NCI-H2107 (cell line): ENCODE data around the gene FSTL5.
"Not testable (repeated sequence)": the region's sequence is repeated elsewhere in the genome, so short reads cannot be mapped to it uniquely, and the experiment has no call there.

Experiments
- DNase-seq: peaks from one replicate; lab custom pipeline; 2025; lab: John Stamatoyannopoulos, UW

The FSTL5 gene

DNA sequence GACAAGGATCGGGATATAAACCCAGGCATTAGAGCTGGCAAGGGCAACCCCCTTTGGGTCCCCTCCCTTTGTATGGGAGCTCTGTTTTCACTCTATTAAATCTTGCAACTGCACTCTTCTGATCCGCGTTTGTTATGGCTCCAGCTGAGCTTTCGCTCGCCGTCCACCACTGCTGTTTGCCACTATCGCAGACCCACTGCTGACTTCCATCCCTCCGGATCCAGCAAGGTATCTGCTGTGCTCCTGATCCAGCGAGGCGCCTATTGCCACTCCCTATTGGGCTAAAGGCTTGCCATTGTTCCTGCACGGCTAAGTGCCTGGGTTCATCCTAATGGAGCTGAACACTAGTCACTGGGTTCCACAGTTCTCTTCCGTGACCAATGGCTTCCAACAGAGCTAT is 59.9 kb downstream of the FSTL5 start:
- not testable (repeated sequence) for DNase-seq

DNA sequence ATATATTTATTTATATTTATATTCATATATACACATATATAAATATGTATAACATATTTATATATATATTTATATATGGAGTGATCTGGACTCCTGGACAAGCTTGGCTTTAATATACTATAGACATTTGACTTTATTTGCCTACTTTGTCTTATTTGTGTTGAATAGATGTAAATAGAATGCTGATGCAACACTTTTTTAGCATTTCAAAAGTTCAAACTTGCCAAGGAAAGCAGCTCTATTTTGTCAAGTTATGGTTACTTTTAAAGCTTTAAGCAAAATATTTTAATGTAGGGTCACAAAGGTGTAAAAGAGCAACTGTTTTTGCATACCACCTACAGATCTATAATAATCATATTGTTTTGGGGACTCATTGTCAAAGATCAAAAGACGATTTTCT is 61.1 kb downstream of the FSTL5 start:
- no peak for DNase-seq

DNA sequence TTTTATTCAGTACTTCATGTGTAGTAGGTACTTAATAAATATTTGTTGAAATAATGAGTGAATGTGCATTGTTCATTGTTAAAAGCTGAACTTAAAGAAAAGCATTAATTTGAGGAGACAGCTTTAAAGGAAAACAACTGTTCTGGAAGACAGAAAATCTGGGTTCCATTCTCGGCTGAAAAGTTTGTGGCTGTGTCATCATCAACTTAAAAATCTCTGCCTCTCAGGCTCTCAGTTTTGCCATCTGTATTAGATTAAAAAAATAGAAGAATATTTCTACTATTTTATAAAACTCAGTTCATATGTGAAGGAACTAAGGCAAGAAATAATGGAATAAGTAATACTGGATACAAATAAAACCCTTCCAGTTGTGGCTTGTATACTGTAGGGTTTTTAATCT is 62.5 kb downstream of the FSTL5 start:
- no peak for DNase-seq

DNA sequence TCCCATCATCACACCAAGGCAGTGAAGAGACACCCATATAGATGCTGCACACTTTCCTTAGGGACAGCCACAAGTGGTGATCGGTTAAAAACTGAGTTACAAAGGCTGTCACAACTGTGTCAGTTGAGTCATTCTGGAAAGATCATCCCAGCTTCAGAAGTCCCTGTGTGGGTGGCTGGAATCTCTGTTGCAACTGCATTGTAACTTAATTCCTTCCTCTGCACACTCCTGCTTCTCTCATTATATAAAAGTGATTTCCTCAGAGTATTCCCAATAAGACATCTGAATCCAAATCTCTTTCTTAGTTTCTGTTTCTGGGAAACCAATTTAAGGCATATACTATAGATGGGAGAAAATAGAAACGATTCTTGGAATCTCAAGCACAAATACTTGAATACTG is 88.1 kb downstream of the FSTL5 start:
- no peak for DNase-seq

DNA sequence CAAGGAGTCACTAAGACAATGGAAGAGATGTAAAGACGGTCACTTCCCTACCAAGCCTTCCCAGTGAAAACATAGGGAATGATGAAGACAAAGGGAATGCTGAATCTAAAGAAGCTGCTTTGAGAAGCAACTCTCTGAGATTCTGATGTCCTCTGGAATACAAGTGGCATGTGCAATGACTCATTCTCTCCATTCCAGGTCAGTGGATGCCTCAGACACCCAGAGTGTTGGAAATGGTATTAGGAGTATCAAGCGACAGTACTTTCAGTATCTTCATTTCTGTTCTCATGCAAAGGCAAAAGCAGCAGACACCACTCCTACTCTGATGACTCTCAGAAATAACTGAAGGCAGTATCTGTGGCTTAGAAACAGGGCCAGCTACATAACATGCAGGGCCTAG is 102.6 kb downstream of the FSTL5 start:
- no peak for DNase-seq

DNA sequence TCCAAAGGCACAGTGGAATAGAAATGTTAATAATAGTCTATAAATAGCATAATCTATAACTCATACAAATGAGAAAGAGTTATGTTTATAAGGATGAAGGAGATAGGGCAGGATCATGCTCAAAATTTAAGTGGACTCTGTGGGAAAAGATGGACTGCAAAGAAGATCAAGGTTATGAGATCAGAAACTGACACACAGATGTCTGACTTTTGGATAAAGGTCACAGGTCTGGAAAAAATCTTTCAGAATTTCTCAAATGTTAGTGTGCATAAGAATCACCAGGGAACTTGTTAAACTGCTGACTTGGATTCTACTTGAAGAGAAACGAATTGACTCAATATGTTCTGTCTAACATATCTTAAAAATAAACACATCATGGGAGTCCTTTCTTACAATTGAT is 104.1 kb downstream of the FSTL5 start:
- no peak for DNase-seq

DNA sequence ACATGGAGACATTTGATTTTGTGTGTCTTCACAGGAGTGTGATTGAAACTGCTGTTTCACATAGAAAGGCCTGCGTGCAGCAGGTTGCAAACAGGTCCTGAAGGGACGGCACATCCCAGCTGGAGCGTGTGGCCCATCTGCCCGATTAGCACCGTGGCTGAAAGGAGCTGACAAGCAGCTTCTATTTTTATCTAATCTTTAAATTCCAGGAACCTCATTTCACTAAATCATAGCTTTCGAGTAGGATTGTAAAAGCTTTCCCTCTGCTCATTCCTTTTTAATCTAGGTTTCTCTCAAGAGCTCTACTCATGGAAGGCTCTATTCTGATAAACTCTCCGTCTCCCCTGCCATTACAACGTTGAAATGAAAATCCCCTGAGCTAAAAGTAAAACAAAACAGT is 106.8 kb downstream of the FSTL5 start:
- DNase-seq: no peak

DNA sequence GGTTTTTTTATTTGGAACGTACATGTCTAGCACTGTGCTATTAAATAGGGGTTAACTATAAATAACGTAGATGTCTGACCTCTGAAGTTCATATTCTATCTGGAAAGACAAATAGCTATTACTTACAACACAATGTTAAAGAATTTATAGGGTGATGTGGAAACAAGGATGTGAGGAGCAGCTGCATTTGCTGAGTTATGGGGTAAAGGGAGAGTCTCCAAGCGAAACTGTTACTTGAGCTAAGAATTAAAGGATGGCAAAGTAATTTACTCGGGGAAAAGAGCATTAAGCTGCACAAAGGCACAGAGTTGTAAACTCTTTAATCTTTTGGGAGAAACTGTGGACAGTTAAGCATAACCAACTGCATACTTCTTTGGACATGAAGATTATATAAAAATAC is 117.7 kb downstream of the FSTL5 start:
- no peak for DNase-seq

DNA sequence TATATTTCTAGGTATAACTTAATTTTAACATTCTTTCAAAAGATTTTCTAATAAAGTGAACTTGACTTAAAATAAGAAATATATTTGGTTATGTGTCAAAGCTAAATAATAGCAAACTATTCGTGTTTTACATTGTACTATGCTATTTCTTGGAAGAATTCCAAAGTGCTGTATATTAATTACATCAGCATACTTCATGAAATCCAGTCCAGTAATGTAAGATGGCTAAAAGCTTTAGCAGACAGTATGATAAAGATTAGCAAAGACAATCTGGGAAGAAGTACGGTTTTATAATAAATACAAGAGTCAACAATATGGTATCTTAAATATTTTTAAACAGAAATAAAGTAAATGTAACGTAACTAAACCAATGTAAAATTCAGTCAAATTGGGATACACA is 125.7 kb downstream of the FSTL5 start:
- no peak for DNase-seq

DNA sequence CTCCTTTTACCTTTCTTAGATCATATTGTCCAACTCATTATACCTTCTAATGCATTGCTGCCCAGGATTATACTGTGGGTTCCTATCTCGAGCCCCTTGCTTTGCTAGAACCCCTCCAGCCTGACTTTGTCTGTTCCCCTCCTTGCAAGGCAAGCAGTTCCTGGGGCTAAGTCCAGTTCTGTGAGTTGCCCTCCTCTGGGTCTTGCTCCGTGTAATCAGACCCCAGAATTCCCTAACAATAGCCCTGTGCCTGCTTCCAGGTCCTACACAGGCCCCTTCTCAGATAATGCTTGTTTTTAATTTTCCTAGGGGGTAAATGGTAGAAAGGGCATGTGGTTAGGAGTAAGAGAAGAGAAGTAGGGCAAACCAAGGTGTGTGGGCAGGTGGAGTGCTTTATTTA is 145.9 kb downstream of the FSTL5 start:
- DNase-seq: no peak

DNA sequence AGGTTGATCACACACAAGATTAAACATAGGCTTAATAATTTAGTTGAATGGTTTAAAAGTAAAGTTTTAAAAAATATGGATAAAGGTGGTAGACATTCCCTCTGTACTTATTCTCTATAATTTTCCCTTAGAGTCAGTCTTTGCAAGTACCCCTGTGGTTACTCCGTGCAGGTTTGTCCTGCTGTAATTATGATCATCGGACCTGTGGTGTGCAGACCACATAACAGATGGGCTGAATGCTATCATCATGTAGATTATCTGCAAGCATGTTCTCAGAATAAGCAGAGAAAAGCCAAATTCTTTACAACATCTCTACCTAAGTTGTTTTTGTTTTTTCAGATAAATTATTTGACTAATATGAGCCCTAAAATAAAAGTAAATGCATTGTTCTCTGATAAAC is 146.8 kb downstream of the FSTL5 start:
- no peak for DNase-seq

DNA sequence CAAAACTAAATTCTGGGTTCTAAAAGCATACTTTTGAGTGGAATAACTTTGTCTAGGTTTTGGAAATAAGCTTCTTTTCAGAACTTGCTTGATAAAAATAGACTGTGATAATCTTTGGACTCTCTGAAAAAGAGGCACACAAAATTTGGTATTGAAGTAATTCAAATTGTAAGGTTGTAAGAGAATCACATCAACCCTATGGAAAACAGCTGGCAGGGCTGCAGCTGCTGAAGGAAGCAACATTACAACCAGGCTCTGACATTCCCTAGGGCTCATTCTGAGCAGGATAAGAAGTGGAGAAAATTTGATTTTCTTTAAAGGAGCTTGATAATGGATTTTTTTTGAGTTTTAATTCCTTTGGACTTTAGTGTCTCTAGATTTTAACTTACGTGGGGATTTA is 147.6 kb downstream of the FSTL5 start:
- no peak for DNase-seq

DNA sequence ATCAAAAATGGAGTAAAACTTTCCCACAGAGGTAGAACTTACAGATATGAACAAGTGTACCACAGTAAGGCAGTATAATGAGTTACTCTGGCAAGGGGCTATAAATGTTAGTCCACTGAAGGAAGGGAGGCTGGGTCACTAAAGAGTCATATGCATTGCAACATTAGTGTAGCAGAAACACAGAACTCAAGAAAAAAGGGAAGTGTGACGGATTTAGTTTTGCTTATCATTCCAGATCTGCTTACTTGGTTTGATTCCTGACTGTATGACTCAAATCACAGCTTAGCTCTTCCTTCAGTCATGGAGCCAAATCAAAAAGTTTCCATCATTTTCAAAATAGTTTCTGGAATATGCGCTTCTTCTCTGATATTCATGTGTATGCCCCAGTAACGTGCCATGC is 148.7 kb downstream of the FSTL5 start:
- no peak for DNase-seq

DNA sequence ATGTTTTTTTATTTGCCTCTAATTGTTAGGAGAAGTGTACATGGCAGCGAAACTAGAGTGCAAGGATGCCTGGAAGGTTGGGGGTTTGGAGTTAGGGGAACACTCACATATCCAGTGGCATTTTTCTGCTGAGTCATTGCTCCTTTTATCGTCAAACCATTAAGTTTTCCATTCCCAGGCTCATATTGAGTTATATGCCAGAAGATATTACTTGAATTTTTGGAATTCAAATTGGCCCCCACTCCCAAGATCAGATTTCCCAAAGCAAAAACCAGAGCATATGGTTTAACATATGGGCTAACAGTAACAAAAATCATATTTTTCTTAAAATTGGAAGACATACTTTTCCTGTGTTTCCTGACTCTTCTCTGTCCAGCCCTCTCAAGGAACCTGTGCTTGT is 152.7 kb downstream of the FSTL5 start:
- no peak for DNase-seq

DNA sequence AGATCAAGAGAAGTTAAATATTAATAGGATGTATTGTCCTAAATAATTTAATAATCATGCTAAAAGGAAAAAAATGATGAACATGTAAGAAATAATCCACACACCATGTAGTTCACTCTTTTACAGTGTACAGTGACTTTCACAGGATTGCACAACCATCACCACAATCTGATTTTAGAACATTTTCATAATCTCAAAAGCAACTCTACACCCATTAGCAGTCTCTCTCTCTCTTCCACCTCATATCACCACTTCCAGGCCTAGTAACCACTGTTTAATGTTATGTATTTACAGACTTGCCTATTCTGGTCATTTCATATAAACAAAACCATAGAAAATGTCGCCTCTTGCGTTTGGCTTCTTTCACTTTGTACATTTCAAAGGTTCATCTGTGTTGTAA is 153.4 kb downstream of the FSTL5 start:
- DNase-seq: no peak

DNA sequence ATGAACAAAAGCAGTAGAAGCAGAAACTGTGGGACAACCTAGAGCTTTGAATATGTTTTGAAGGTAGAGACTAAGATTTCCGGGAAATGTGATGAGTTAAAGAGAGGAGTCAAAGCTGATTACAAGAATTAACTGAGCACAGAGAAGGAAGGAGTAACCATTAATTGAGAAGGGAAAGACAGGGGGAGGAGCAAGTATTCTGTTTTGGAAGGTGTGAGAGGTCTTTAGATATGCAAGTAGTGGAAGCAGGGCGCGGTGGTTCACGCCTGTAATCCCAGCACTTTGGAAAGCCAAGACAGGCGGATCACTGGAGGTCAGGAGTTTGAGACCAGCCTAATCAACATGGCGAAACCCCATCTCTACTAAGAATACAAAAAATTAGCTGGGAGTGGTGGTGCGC is 171.5 kb downstream of the FSTL5 start:
- DNase-seq: no peak

DNA sequence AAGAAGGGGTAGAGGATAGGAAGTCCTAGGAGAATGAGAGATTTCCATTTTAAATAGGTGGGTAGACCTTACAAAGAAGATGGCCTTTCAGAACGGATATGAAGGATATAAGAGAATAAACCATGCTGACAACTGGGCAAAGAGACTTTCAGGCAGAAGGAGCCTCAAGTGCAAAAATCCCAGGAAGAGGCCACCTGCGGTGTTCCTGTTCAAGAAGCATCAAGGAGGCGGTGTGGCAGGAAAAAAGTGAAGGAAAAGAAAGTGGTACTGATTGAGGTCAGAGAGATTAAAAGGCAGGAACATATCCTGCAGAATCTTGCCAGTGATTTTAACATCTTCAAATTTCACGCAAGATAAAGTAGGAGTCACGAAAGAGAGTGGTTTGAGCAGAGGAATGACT is 172.0 kb downstream of the FSTL5 start:
- DNase-seq: no peak

DNA sequence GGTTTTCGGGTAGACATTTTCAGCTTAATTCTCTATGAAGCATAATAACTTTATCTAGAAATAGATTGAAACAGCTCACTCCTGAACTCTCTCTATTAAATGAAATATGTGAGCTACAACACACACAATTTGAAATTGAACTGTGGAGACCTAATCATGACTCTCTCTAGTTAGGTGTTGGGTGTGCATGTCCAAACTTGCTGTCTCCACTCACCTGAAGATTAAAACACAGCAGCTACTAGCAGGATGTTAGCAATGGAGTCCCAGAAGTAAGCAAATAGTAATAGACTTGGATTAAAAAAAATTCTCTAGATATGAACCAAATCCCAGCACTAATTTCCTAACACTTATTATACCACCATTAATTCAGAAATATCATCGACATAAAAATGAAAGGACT is 173.1 kb downstream of the FSTL5 start:
- no peak for DNase-seq

DNA sequence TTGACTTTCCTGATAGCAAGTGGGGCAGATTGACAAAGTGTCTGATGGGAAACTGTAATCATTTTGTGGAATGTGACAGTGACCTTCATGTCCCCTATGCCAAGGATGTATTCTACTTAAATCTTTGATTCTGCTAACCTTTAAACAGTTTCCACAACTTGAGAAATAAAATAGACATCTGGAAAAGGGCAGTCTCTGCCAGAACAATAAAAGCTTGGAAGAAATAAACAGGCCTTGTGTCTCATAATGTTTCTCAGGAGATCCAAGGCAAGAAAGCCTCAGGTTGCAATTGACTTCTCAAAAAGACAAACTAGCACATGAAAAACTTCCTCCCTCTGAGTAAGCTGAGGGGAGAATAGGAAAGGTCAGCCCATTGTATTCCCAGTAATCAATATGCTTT is 174.9 kb downstream of the FSTL5 start:
- no peak for DNase-seq

DNA sequence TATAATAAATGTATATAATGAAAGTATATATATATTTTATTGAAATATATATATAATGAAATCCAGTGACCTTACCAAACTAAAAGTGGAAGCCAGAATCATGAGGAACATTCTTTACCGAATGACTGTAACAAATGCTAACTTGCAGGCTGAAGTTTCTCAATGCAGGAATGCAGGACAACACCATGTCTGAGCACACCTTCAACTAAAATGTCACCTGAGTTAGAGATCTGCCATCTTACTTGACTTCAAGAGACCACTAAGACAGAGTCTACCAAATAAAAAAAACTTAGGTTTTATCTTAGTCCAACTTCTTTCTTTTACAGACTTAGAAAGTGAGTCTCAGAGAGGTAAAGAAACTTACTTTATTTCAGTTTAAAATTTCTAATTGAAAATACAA is 176.2 kb downstream of the FSTL5 start:
- DNase-seq: no peak

DNA sequence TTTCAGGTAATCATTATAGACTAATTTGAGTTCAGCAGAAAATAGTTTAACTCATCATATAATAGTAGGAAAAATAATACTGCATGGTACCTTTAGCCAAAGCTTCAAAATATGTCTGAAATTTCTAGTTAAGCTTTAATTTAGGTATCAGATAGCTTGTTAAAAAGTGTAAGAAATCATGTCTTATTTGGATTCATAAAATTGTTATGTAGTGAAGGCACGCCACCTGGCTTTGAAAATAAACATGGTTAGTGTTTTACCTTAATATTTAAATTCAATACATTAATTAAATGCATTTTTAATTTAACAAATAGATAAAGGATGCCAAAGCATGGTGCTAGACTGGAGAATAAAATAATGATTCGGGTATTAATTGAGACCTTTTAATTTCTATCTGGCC is 211.4 kb downstream of the FSTL5 start:
- DNase-seq: no peak

DNA sequence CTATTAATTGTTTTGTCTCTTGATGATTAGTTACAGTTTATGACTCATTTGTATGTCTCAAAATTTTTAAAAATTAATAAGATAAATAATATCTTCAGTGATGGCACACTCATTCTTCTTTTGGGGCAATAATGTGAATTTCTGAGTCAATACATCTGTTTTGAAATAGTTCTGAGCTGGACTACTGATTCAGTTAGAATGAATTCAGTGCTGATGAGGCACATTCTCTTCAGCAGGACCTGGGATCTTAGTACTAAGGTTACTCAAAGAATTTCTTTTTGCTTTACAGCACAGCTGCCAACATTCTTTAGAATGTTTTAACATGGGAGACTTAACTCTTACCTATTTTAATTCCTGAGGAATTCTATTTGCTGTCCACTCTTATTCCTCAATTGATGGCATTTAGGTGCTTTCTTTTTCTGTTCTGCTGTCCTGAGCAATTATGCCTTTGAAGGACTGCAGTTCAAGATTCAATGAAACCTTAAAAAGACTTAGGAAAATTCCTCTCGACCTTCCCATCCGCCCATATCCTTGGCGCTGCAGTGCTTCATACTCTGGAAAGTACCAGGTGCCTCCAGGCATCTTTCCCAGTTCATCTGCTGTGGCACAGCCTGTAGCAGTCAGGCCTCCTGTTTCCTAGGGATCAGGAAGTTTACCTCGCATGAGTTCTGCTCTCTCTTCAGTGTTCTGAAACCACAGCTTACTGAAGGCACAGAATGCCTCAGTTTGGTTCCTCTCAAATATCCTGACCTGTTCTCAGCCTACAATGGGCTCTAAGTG is 213.7 kb downstream of the FSTL5 start:
- no peak for DNase-seq

DNA sequence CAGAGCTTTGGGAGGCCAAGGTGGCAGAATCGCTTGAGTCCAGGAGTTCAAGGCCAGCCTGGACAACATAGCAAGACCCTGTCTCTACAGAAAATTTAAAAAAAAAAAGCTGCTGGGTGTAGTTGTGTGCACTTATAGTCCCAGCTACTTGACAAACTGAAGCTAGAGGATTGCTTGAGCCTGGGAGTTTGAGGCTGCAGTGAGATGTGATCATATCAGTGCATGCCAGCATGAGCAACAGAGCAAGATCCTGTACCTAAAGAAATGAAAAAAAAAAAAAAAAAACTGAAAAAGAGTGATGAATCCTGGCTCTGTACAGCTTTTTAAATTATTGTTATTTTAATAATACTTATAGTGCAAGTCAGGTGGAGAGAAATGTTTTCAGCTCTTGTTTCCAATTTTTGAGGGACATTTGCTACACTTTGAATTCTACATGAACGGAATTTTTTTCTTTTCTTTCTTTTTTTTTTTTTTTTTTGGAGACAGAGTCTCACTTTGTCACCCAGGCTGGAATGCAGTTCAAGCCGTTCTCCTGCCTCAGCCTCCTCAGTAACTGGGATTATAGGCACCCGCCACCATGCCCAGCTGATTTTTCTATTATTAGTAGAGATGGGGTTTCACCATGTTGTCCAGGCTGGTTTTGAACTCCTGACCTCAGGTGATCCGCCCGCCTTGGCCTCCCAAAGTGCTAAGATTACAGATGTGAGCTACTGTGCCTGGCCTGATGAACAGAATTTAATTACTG is 215.6 kb downstream of the FSTL5 start:
- no peak for DNase-seq

DNA sequence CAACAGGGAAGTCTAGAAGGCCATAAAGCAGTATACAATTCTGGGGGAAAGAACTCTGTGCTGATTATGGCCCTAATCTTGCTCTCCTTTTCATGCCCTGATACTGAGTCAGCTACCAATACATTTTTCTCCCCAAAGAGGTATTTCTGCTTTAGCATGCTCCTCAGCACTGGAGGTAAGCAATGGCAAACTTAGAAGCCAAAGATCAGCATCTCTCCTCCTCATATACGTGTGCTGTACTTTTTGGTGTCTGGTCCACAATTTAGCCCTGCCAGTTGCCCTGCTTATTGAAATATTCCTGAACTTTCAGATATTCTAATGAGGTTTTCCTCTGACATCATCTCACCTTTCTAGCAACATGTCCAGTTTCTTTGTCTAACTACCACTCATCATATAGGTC is 226.2 kb downstream of the FSTL5 start:
- DNase-seq: no peak
